Hematopoietic multipotent progenitor cell treated with erythropoietin and hydrocortisone succinate and interleukin-3 and kit ligand, for 8 days (in vitro differentiated cells): ENCODE measurements around the gene UBTFL1.
"Not testable (repeated sequence)": the region's sequence is repeated elsewhere in the genome, so short reads cannot be mapped to it uniquely, and the experiment has no call there.

Experiments
- DNase-seq: peaks from one replicate; pipeline ENCODE4 v3.0.0-alpha.2; 2015

UBTFL1 gene

GRCh38 chr11:90085650-90086049 is at the start of gene UBTFL1:
UBTFL1 (plus strand) TSS chr11:90085950; CDS start chr11:90085950, 0 bp downstream.
- not testable (repeated sequence) for DNase-seq

- not testable (repeated sequence) for DNase-seq
These were observed 34.0 kb upstream of the UBTFL1 start for GRCh38 chr11:90051591-90052209.

- DNase-seq, result not testable (repeated sequence)
These were observed 33.4 kb upstream of the UBTFL1 start for GRCh38 chr11:90052311-90052710.

GRCh38 chr11:90053545-90053944 is 32.2 kb upstream of the UBTFL1 start:
- DNase-seq, result not testable (repeated sequence)

GRCh38 chr11:90088731-90089130 is 3.0 kb downstream of the UBTFL1 start:
- DNase-seq, result not testable (repeated sequence)

- DNase-seq, result not testable (repeated sequence)
These were observed 9.6 kb downstream of the UBTFL1 start for GRCh38 chr11:90095230-90095924.

- not testable (repeated sequence) for DNase-seq
These were observed 12.5 kb downstream of the UBTFL1 start for GRCh38 chr11:90098261-90098660.

GRCh38 chr11:90100431-90100830 is 14.7 kb downstream of the UBTFL1 start:
- DNase-seq, result no peak

GRCh38 chr11:90113541-90113940 is 27.8 kb downstream of the UBTFL1 start:
- DNase-seq, result peak; percentile 3

GRCh38 chr11:90120191-90120590 is 34.4 kb downstream of the UBTFL1 start:
- DNase-seq, result no peak

- DNase-seq, result no peak
These were observed 38.6 kb downstream of the UBTFL1 start for GRCh38 chr11:90124371-90124770.

- no peak for DNase-seq
These were observed 39.2 kb downstream of the UBTFL1 start for GRCh38 chr11:90124946-90125345.

GRCh38 chr11:90133560-90134477 is 48.1 kb downstream of the UBTFL1 start:
- no peak for DNase-seq

GRCh38 chr11:90134478-90135003 is 48.8 kb downstream of the UBTFL1 start, which contains the start of gene NAALAD2:
NAALAD2 (plus strand) TSS chr11:90134663; CDS start chr11:90134759, 96 bp downstream.
- DNase-seq, result no peak

- no peak for DNase-seq
These were observed 49.3 kb downstream of the UBTFL1 start for GRCh38 chr11:90135016-90135415.
